H1 (cell line): ENCODE results near the gene FKBP8. TPM values are rescaled to one million over a fixed set of nuclear protein-coding genes. Genes with fewer than 3 reads are reported as not detected.

ENCODE experiments used
- BACH1 ChIP-seq: IDR thresholded peaks from 2 replicates; pipeline ENCODE4 v1.6.1; 2012; ENCODE audit warnings: low read length, improper control_type of control experiment
- BRCA1 ChIP-seq: IDR thresholded peaks from 2 replicates; pipeline ENCODE4 v1.6.1; 2012; ENCODE audit warnings: low read depth, low read length, improper control_type of control experiment
- CBX8 ChIP-seq: fragments of 300-800, 300-1000 bp; sonication (generic); IDR thresholded peaks from 2 replicates; pipeline ENCODE4 v1.7.1; 2016; ENCODE audit warnings: low read depth, low read length, borderline replicate concordance
- CREB1 ChIP-seq: IDR thresholded peaks from 2 replicates; pipeline ENCODE4 v1.6.1; 2012; ENCODE audit warnings: inconsistent platforms
- EGR1 ChIP-seq: IDR thresholded peaks from 2 replicates; pipeline ENCODE4 v1.6.1; 2011; ENCODE audit warnings: low read depth, low read length, borderline replicate concordance
- HDAC2 ChIP-seq, 2 experiments: fragments of 300-600 bp in 1 of 2; sonication (generic) in 1 of 2; IDR thresholded peaks; 2 replicates each; pipeline ENCODE4 v1.6.1; 2011 to 2012; ENCODE audit warnings: low read depth in 2 of 2, low read length in 2 of 2, mild to moderate bottlenecking in 2 of 2, moderate library complexity in 2 of 2, borderline replicate concordance in 1 of 2, inconsistent platforms in 1 of 2
- JUND ChIP-seq: IDR thresholded peaks from 2 replicates; pipeline ENCODE4 v1.6.1; 2011; ENCODE audit warnings: mild to moderate bottlenecking, improper control_type of control experiment, low read length
- KDM1A ChIP-seq: fragments of 200-600, 300-600 bp; sonication (generic); IDR thresholded peaks from 2 replicates; pipeline ENCODE4 v1.7.1; 2016; ENCODE audit warnings: mild to moderate bottlenecking, low read length, borderline replicate concordance
- MAFK ChIP-seq: IDR thresholded peaks from 2 replicates; pipeline ENCODE4 v1.6.1; 2012; ENCODE audit warnings: low read depth, mild to moderate bottlenecking, improper control_type of control experiment, low read length
- NANOG ChIP-seq: IDR thresholded peaks from 2 replicates; pipeline ENCODE4 v1.6.1; 2011; ENCODE audit warnings: low read length, low read depth, mild to moderate bottlenecking, inconsistent platforms; ENCODE audit not compliant: insufficient read depth, poor library complexity, severe bottlenecking
- SIN3A ChIP-seq, 2 experiments: IDR thresholded peaks in 1 of 2; conservative IDR thresholded peaks in 1 of 2; 2 replicates each; pipeline ENCODE4 v1.6.1; 2011 to 2012; ENCODE audit warnings: low read length in 2 of 2, improper control_type of control experiment in 1 of 2, low read depth in 1 of 2, mild to moderate bottlenecking in 1 of 2
- SP2 ChIP-seq: IDR thresholded peaks from 2 replicates; pipeline ENCODE4 v1.6.1; 2012; ENCODE audit warnings: mild to moderate bottlenecking, low read length, inconsistent platforms
- SP4 ChIP-seq: IDR thresholded peaks from 2 replicates; pipeline ENCODE4 v1.6.1; 2012; ENCODE audit warnings: low read length, inconsistent platforms
- TBP ChIP-seq: IDR thresholded peaks from 2 replicates; pipeline ENCODE4 v1.6.1; 2011; ENCODE audit warnings: low read depth, low read length, improper control_type of control experiment
- polyA plus RNA-seq, 7 experiments: library from polyadenylated mRNA; depleted of rRNA in 3 of 7; stranded (reverse) in 5 of 7; unstranded in 2 of 7; fragments of >200 nt in 5 of 7; fragments of 200-250 nt in 2 of 7; gene quantifications; 1 replicate in 5 of 7; 2 replicates in 1 of 7; 4 replicates in 1 of 7; pipeline versions ENCODE4 v1.2.1 to v1.2.3, GENCODE V29; 2011 to 2013; ENCODE audit warnings: missing spikeins in 2 of 7, mixed read lengths in 2 of 7
- total RNA-seq: library from RNA; stranded (reverse); fragmentation: NEBNext Ultra II Directional; extraction: Animal tissue kit (Norgen Biotek cat#: 25700); gene quantifications from 2 replicates; pipeline ENCODE4 v1.2.1, GENCODE V29; 2021
- TF ChIP-seq, protein P1 (sequence below): IDR thresholded peaks from 2 replicates; pipeline ENCODE4 v1.6.1; 2012; ENCODE audit warnings: low read length, inconsistent platforms

FKBP8 gene
- total and polyA plus RNA-seq, 2 of the 8 experiments (the other 6 are each of a cell fraction or from before 2014, with no cell fraction given), result 264 to 309 TPM

DNA sequence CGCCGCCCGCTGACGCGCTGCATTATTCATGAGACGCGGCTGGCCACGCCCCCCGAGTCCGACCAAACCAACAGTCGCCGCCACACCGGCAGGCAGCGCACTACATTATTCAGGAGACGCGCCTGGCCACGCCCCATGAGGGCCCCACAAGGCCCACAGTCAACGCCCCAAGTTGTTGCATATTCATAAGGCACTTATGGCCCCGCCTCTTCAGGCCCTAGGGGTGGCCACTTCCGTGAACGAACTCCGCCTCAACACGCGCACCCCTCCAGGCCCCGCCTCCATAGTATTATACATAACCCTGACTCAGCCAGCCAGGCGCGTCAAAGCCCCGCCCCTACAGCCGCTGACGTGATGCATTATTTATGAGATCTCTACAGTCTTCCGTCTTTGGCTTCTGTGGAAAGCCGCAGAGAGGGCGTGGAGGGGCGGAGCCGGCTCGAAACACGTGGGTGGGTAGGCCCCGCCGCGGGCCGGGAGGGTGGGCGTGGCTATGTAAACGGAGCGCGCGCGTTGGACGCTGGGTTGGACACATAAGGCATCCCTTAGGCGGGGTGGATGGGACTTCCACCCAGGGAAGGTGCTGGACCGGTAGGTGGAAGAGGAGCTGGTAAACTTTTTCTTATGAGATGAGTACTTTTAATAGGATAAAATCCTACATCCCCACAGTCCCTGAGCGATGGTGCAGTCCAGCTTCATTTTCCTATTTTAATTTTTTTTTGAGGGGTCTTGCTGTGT lies 21.1 kb downstream of the FKBP8 start (continued):
- peak in 1 of 2 experiments; percentile 98; a peak in 2 of 4 replicates for TF ChIP-seq HDAC2 (IDR thresholded peaks at IDR 0.05; ENCODE audit: borderline replicate concordance in 1 of 2, low read depth in 2 of 2, low read length in 2 of 2)
- TF ChIP-seq, protein P1, sequence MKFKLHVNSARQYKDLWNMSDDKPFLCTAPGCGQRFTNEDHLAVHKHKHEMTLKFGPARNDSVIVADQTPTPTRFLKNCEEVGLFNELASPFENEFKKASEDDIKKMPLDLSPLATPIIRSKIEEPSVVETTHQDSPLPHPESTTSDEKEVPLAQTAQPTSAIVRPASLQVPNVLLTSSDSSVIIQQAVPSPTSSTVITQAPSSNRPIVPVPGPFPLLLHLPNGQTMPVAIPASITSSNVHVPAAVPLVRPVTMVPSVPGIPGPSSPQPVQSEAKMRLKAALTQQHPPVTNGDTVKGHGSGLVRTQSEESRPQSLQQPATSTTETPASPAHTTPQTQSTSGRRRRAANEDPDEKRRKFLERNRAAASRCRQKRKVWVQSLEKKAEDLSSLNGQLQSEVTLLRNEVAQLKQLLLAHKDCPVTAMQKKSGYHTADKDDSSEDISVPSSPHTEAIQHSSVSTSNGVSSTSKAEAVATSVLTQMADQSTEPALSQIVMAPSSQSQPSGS, result 0 out of 2 replicates have a peak, but pooled peaks have one; percentile 44
- no peak for TF ChIP-seq CBX8
- TF ChIP-seq EGR1, result 0 out of 2 replicates have a peak, but pooled peaks have one; percentile 6
- no peak for TF ChIP-seq NANOG
- TF ChIP-seq BRCA1, result no peak
- TF ChIP-seq TBP, result 0 out of 2 replicates have a peak, but pooled peaks have one; percentile 28
- TF ChIP-seq SP4, result peak; percentile 89
- TF ChIP-seq MAFK, result peak; percentile 32; the same call in 1 of the 2 replicates
- TF ChIP-seq SIN3A (conservative IDR thresholded peaks at IDR 0.05 in 1 of 2, IDR thresholded peaks at IDR 0.05 in 1 of 2; ENCODE audit: low read depth in 1 of 2, low read length in 2 of 2), result no peak; a peak in 1 of 4 replicates
- TF ChIP-seq CREB1, result 0 out of 2 replicates have a peak, but pooled peaks have one; percentile 29
- TF ChIP-seq SP2, result no peak
- no peak for TF ChIP-seq KDM1A
- TF ChIP-seq JUND, result peak; percentile 44
- peak; percentile 90 for TF ChIP-seq BACH1
